Left lung (tissue), 10 donors: ENCODE results near the gene ZDHHC8. TPM values are rescaled to one million over a fixed set of nuclear protein-coding genes. Genes with fewer than 3 reads are reported as not detected.

Experiments used
- ATAC-seq: fragments of 200-7000 bp; cut with Tn5 transposase; one replicate; pipeline ENCODE4 v1.9.1; 2020; ENCODE audit warnings: moderate library complexity
- DNase-seq, 4 donors: peaks; one replicate each; pipeline ENCODE4 v3.0.0-alpha.2; 2013 to 2020
- H3K27ac ChIP-seq, 2 donors: fragments of 200-600 bp; sonication (generic) in 1 of 2; one replicate each; pipeline versions ENCODE4 v1.5.0 to v1.8.0; 2020 to 2021
- H3K27me3 ChIP-seq, 2 donors: fragments of 200-600 bp; sonication (generic) in 1 of 2; one replicate each; pipeline versions ENCODE4 v1.5.0 to v1.8.0; 2020 to 2021
- H3K36me3 ChIP-seq, 2 donors: fragments of 200-600 bp; sonication (generic) in 1 of 2; one replicate each; pipeline versions ENCODE4 v1.5.0 to v1.8.0; 2020 to 2021
- H3K4me1 ChIP-seq, 2 donors: fragments of 200-600 bp; one replicate each; pipeline ENCODE4 v1.8.0; 2021
- H3K4me3 ChIP-seq, 2 donors: fragments of 200-600 bp; sonication (generic) in 1 of 2; one replicate each; pipeline versions ENCODE4 v1.5.0 to v1.8.0; 2020 to 2021; ENCODE audit warnings: mild to moderate bottlenecking in 1 of 2
- H3K9me3 ChIP-seq, 2 donors: fragments of 200-600 bp; sonication (generic) in 1 of 2; one replicate each; pipeline versions ENCODE4 v1.5.0 to v1.8.0; 2020 to 2021
- intact Hi-C, 2 donors: fragments of 100-400 bp; cut with DNase I; formaldehyde crosslinking; loops; one replicate each; pipeline versions ENCODE4 v1.11.2 to v1.14.2; 2022
- microRNA-seq, 2 donors: library from miRNA; unstranded; fragments of <30 nt; microRNA quantifications; one replicate each; pipeline ENCODE4, GENCODE V29; 2019
- polyA plus RNA-seq, 6 donors: library from polyadenylated mRNA; unstranded; fragments of 120-200 nt; gene quantifications; one replicate each; pipeline ENCODE4 v1.2.1, GENCODE V29; 2013; ENCODE audit not compliant: insufficient read length in 6 of 6
- total RNA-seq, 2 donors: library from RNA; stranded (reverse); fragmentation: NEBNext Ultra II Directional; extraction: Animal tissue kit (Norgen Biotek cat#: 25700); gene quantifications; one replicate each; pipeline ENCODE4 v1.2.1, GENCODE V29; 2021
- TF ChIP-seq, protein P1 (sequence below), 2 donors: fragments of 200-600 bp; sonication (generic) in 1 of 2; IDR thresholded peaks; one replicate each; pipeline versions ENCODE4 v1.5.0 to v1.8.0; 2021; ENCODE audit warnings: antibody characterized with exemption in 2 of 2
- donor health status: DM: no; HTN: yes; CAD: no.
- donor health status: DM: no; HTN: no; CAD: no.

Gene ZDHHC8
- total and polyA plus RNA-seq, 8 donors: 34.4 to 81.8 (median 46.1) TPM

- TF ChIP-seq, protein P1, sequence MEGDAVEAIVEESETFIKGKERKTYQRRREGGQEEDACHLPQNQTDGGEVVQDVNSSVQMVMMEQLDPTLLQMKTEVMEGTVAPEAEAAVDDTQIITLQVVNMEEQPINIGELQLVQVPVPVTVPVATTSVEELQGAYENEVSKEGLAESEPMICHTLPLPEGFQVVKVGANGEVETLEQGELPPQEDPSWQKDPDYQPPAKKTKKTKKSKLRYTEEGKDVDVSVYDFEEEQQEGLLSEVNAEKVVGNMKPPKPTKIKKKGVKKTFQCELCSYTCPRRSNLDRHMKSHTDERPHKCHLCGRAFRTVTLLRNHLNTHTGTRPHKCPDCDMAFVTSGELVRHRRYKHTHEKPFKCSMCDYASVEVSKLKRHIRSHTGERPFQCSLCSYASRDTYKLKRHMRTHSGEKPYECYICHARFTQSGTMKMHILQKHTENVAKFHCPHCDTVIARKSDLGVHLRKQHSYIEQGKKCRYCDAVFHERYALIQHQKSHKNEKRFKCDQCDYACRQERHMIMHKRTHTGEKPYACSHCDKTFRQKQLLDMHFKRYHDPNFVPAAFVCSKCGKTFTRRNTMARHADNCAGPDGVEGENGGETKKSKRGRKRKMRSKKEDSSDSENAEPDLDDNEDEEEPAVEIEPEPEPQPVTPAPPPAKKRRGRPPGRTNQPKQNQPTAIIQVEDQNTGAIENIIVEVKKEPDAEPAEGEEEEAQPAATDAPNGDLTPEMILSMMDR (IDR thresholded peaks at IDR 0.05): no peak
- Histone ChIP-seq H3K4me1 (no peaks in the 10 kb centered on the region), H3K27me3 (no peaks in the 10 kb centered on the region), H3K9me3 (no peaks in the 10 kb centered on the region), H3K4me3 (no peak overlapping the region), H3K27ac (no peak overlapping the region), H3K36me3 (no peaks in the 10 kb centered on the region)
- DNase-seq (no peak), ATAC-seq (no peak)
- intact Hi-C loops: no loop called here
Observed at GRCh38 chr22:20192972-20193760, 61.6 kb downstream of the ZDHHC8 start.

- H3K36me3 ChIP-seq: no peaks in the 10 kb centered on the region
- no peak overlapping the region for H3K27ac ChIP-seq
- H3K9me3 ChIP-seq: no peaks in the 10 kb centered on the region
- ATAC-seq (no peak), DNase-seq (no peak)
- no peak overlapping the region for H3K4me3 ChIP-seq
- H3K4me1 ChIP-seq: no peaks in the 10 kb centered on the region
- intact Hi-C loops: no loop called here
- TF ChIP-seq, protein P1 (IDR thresholded peaks at IDR 0.05): no peak
- H3K27me3 ChIP-seq: no peaks in the 10 kb centered on the region
Observed at GRCh38 chr22:20193761-20194494, 62.3 kb downstream of the ZDHHC8 start.

GRCh38 chr22:20194681-20195593 is 63.3 kb downstream of the ZDHHC8 start:
- intact Hi-C loops: no loop called here
- Histone ChIP-seq H3K4me3 (no peak overlapping the region), H3K27ac (no peak overlapping the region), H3K9me3 (no peaks in the 10 kb centered on the region), H3K4me1 (no peaks in the 10 kb centered on the region), H3K27me3 (no peaks in the 10 kb centered on the region), H3K36me3 (no peaks in the 10 kb centered on the region)
- TF ChIP-seq, protein P1 (IDR thresholded peaks at IDR 0.05): no peak
- no peak for DNase-seq
- ATAC-seq: no peak

GRCh38 chr22:20196094-20196842 is 64.7 kb downstream of the ZDHHC8 start:
- TF ChIP-seq, protein P1 (IDR thresholded peaks at IDR 0.05): no peak
- intact Hi-C loops: no loop called here
- Histone ChIP-seq H3K4me1 (peaks cover 0 to 4% of the 10 kb centered on the region in 2 donors), H3K9me3 (no peaks in the 10 kb centered on the region), H3K27ac (no peak overlapping the region), H3K27me3 (no peaks in the 10 kb centered on the region), H3K4me3 (no peak overlapping the region), H3K36me3 (no peaks in the 10 kb centered on the region)
- ATAC-seq: no peak
- DNase-seq: no peak

Small RNA genes within 50 kb of the gene (microRNA-seq; reads per million reads assigned to microRNA genes)
- gene MIR6816: 0.14 to 0.34 reads per million in 2 donors

Other genes with a start within 250 kb of the ZDHHC8 start
- 100 to 1,000 TPM; 191 to 249 TPM for gene COMT, start 190.0 kb upstream of the ZDHHC8 start, total RNA-seq
- 100 to 1,000 TPM in 3 of 6 donors, 10 to 100 TPM in 3; 90.1 to 121 (median 97.2) TPM for gene COMT, start 190.0 kb upstream of the ZDHHC8 start, polyA plus RNA-seq
- gene TXNRD2, start 190.0 kb upstream of the ZDHHC8 start, total RNA-seq: 10 to 100 TPM; 36.5 to 42.8 TPM
- gene TXNRD2, start 190.0 kb upstream of the ZDHHC8 start, polyA plus RNA-seq: 10 to 100 TPM; 17.6 to 24.2 (median 20.7) TPM
- 10 to 100 TPM; 18.2 to 22.4 TPM for gene ARVCF, start 115.0 kb upstream of the ZDHHC8 start, total RNA-seq
- 10 to 100 TPM; 21.0 to 40.3 (median 26.7) TPM for gene ARVCF, start 115.0 kb upstream of the ZDHHC8 start, polyA plus RNA-seq
- gene TANGO2, start 110.7 kb upstream of the ZDHHC8 start, total RNA-seq: 10 to 100 TPM; 45.9 to 47.2 TPM
- 10 to 100 TPM; 10.9 to 17.2 (median 12.6) TPM for gene TANGO2, start 110.7 kb upstream of the ZDHHC8 start, polyA plus RNA-seq
- 10 to 100 TPM; 28.9 to 34.9 TPM for gene DGCR8, start 51.6 kb upstream of the ZDHHC8 start, total RNA-seq
- gene DGCR8, start 51.6 kb upstream of the ZDHHC8 start, polyA plus RNA-seq: 10 to 100 TPM; 42.2 to 63.2 (median 46.8) TPM
- gene RANBP1, start 15.7 kb upstream of the ZDHHC8 start, total RNA-seq: 100 to 1,000 TPM in 1 of 2 donors, 10 to 100 TPM in 1; 63.7 to 111 TPM
- gene RANBP1, start 15.7 kb upstream of the ZDHHC8 start, polyA plus RNA-seq: 100 to 1,000 TPM; 134 to 184 (median 154) TPM
- gene TRMT2A, start 14.6 kb upstream of the ZDHHC8 start, total RNA-seq: 10 to 100 TPM; 40.9 to 60.4 TPM
- 10 to 100 TPM; 39.3 to 54.9 (median 46.6) TPM for gene TRMT2A, start 14.6 kb upstream of the ZDHHC8 start, polyA plus RNA-seq
- gene CCDC188, start 19.3 kb downstream of the ZDHHC8 start, total RNA-seq: 1 to 10 TPM; 1.1 to 1.4 TPM
- gene CCDC188, start 19.3 kb downstream of the ZDHHC8 start, polyA plus RNA-seq: 1 to 10 TPM; 1.1 to 3.9 (median 2.0) TPM
- gene RTN4R, start 136.5 kb downstream of the ZDHHC8 start, total RNA-seq: 10 to 100 TPM in 1 of 2 donors, 1 to 10 TPM in 1; 8.9 to 10.9 TPM
- 1 to 10 TPM; 3.7 to 9.5 (median 5.9) TPM for gene RTN4R, start 136.5 kb downstream of the ZDHHC8 start, polyA plus RNA-seq
- gene DGCR6L, start 188.3 kb downstream of the ZDHHC8 start, total RNA-seq: 10 to 100 TPM; 35.5 to 46.7 TPM
- gene DGCR6L, start 188.3 kb downstream of the ZDHHC8 start, polyA plus RNA-seq: 10 to 100 TPM; 43.1 to 52.2 (median 48.1) TPM